ENCODE results near the gene CACNA1D.
"Not testable (repeated sequence)": the region's sequence is repeated elsewhere in the genome, so short reads cannot be mapped to it uniquely, and the experiment has no call there.

- TF ChIP-seq, protein P1, sequence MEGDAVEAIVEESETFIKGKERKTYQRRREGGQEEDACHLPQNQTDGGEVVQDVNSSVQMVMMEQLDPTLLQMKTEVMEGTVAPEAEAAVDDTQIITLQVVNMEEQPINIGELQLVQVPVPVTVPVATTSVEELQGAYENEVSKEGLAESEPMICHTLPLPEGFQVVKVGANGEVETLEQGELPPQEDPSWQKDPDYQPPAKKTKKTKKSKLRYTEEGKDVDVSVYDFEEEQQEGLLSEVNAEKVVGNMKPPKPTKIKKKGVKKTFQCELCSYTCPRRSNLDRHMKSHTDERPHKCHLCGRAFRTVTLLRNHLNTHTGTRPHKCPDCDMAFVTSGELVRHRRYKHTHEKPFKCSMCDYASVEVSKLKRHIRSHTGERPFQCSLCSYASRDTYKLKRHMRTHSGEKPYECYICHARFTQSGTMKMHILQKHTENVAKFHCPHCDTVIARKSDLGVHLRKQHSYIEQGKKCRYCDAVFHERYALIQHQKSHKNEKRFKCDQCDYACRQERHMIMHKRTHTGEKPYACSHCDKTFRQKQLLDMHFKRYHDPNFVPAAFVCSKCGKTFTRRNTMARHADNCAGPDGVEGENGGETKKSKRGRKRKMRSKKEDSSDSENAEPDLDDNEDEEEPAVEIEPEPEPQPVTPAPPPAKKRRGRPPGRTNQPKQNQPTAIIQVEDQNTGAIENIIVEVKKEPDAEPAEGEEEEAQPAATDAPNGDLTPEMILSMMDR (IDR thresholded peaks at IDR 0.05), result not testable (repeated sequence)
- TF ChIP-seq POLR2A (IDR thresholded peaks at IDR 0.05; ENCODE audit: low read depth); EP300 (IDR thresholded peaks at IDR 0.05): not testable (repeated sequence)
Observed at GRCh38 chr3:53572184-53572583, 77.8 kb downstream of the CACNA1D start.

Measured in esophagus muscularis mucosa (tissue), 4 donors.